ENCODE data around the gene GATA6. TPM values are rescaled to one million over a fixed set of nuclear protein-coding genes. Genes with fewer than 3 reads are reported as not detected.

The GATA6 gene
- total and polyA plus RNA-seq, 10 of the 15 experiments (the other 5 are each of a cell fraction or from before 2014, with no cell fraction given): 0.04 to 0.05 TPM; not detected in 8

DNA sequence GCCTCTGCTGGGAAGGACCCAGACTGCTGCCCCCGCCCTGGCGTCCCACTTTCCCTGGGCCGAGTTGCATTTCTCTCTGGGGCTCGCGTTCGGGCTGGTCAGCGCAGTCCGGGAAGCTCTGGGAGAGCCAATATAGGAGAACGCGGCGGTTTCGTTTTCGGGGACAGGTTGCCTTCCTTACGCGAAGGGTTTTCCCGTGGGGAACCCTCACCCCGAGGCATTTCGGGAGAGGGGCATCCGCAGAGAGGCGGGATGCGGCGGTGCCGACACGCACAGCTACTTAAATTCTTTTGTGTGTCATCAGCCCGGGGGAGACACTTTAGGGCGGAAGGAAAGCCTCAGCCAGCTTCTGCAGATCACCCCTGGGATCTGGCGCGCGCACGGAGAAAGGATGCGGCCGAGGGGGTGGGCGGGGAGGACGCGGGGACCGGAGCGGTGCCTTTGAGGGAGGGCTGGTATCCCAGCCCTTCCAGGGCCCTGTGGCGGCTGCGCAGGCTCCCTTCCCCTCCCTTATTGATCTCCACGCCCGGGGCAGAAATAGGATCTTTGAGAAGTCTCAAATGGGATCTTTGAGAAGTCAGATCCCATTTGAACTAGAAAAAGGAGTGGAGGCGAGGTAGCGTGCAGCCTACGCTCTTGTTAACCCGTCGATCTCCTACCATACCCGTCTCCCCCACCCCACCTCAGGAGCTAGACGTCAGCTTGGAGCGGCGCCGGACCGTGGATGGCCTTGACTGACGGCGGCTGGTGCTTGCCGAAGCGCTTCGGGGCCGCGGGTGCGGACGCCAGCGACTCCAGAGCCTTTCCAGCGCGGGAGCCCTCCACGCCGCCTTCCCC is 1.2 kb downstream of the GATA6 start:
- SMC1A ChIA-PET (ENCODE audit: uncharacterized antibody, unreplicated experiment): no interaction called here
- intact Hi-C loops (cut with micrococcal nuclease; ENCODE audit: unreplicated experiment): no loop called here
- 10% methylated on average over 56 of the region's 66 CpGs for WGBS (ENCODE audit: insufficient coverage, insufficient replicate concordance, low lambda C conversion rate, missing lambda C conversion rate)
- no TSS peak for BruUV-seq (replicated peaks)
- no peak overlapping the region for H3K27ac ChIP-seq (ENCODE audit: control insufficient read depth, insufficient read depth)
- in situ Hi-C loops (cut with MboI): no loop called here
- FAIRE-seq: no peak
- CTCF ChIA-PET: no interaction called here
- no peaks in the 10 kb centered on the region for H3K79me2 ChIP-seq (ENCODE audit: control insufficient read depth, insufficient read depth, low read length)
- H3K9ac ChIP-seq (ENCODE audit: control insufficient read depth, insufficient read depth, low read length): no peak overlapping the region
- H3K4me2 ChIP-seq (ENCODE audit: control insufficient read depth, insufficient read depth): peak overlapping the region; percentile 62
- no peak for TF ChIP-seq EGR1 (IDR thresholded peaks at IDR 0.05; ENCODE audit: borderline replicate concordance in 1 of 2, low read depth in 2 of 2, low read length in 2 of 2)
- TF ChIP-seq MXI1 (IDR thresholded peaks at IDR 0.05; ENCODE audit: low read depth, low read length): no peak
- TF ChIP-seq RAD21 (IDR thresholded peaks at IDR 0.05; ENCODE audit: insufficient read depth, low read depth, low read length): no peak
- TF ChIP-seq SIX5 (IDR thresholded peaks at IDR 0.05; ENCODE audit: low read depth, low read length, severe bottlenecking): no peak
- TF ChIP-seq SMAD5 (IDR thresholded peaks at IDR 0.05; ENCODE audit: low read depth): no peak
- TF ChIP-seq DPF2 (IDR thresholded peaks at IDR 0.05): no peak
- no peak for TF ChIP-seq SPI1 (IDR thresholded peaks at IDR 0.05; ENCODE audit: borderline replicate concordance, insufficient read depth, low read depth, low read length)
- no peak for TF ChIP-seq JUND (IDR thresholded peaks at IDR 0.05; ENCODE audit: low read depth, low read length)
- no peak for TF ChIP-seq FOXK2 (IDR thresholded peaks at IDR 0.05)
- H3K27me3 ChIP-seq (replicated peaks in 1 of 2; ENCODE audit: control insufficient read depth in 2 of 2, insufficient read depth in 2 of 2, low read length in 1 of 2): peaks cover 13 to 15% of the 10 kb centered on the region in 2 experiments
- ATAC-seq: no peak; the same call in 2 of the 3 replicates
- no peaks in the 10 kb centered on the region for H3K4me1 ChIP-seq (ENCODE audit: control insufficient read depth, insufficient read depth, low read length)
- H3K4me3 ChIP-seq: peak overlapping the region; percentile 50; the same call in 1 of the 2 replicates
- DNase-seq (ENCODE audit: low read depth, low spot score): no peak
- no peaks in the 10 kb centered on the region for H4K20me1 ChIP-seq (ENCODE audit: control insufficient read depth, insufficient read depth)
- RAD21 ChIA-PET (ENCODE audit: unreplicated experiment): no interaction called here
- POLR2A ChIA-PET: no interaction called here
- no peaks in the 10 kb centered on the region for H3K36me3 ChIP-seq (ENCODE audit: control insufficient read depth in 2 of 2, insufficient read depth in 2 of 2, low read length in 1 of 2)
- H3K9me3 ChIP-seq (replicated peaks; ENCODE audit: control insufficient read depth, insufficient read depth, low read length): no peaks in the 10 kb centered on the region; the same call in 2 of the 3 replicates
- no peak overlapping the region for H2AFZ ChIP-seq (ENCODE audit: control insufficient read depth, low read depth, low read length)

All from GM12878 (cell line).